Suprapubic skin (tissue), 4 donors: ENCODE results near the gene GPR63. TPM values are rescaled to one million over a fixed set of nuclear protein-coding genes. Genes with fewer than 3 reads are reported as not detected.

Experiments
- DNase-seq, 2 donors: peaks; one replicate each; pipeline ENCODE4 v3.0.0-alpha.2; 2019; ENCODE audit warnings: low spot score in 2 of 2
- H3K27ac ChIP-seq: fragments of 200-600 bp; sonication (generic); one replicate; pipeline ENCODE4 v1.5.1; 2019
- H3K27me3 ChIP-seq: fragments of 200-600 bp; sonication (generic); one replicate; pipeline ENCODE4 v1.5.1; 2019
- H3K36me3 ChIP-seq: fragments of 200-600 bp; sonication (generic); one replicate; pipeline ENCODE4 v1.5.1; 2019
- H3K4me1 ChIP-seq: fragments of 200-600 bp; sonication (generic); one replicate; pipeline ENCODE4 v1.5.1; 2019
- H3K4me3 ChIP-seq: fragments of 200-600 bp; sonication (generic); one replicate; pipeline ENCODE4 v1.5.1; 2019; ENCODE audit warnings: mild to moderate bottlenecking
- H3K9me3 ChIP-seq: fragments of 200-600 bp; sonication (generic); one replicate; pipeline ENCODE4 v1.5.1; 2019
- EP300 ChIP-seq: sonication (generic); formaldehyde crosslinking; IDR thresholded peaks from one replicate; pipeline ENCODE4 v1.6.1; 2017; ENCODE audit warnings: antibody characterized with exemption
- POLR2A ChIP-seq, 2 donors: fragments of 450-650 bp; IDR thresholded peaks; one replicate each; pipeline ENCODE4 v1.6.1; 2017; ENCODE audit warnings: antibody characterized with exemption in 2 of 2, mild to moderate bottlenecking in 2 of 2, moderate library complexity in 2 of 2
- POLR2AphosphoS5 ChIP-seq, 3 donors: sonication (generic); formaldehyde crosslinking; IDR thresholded peaks; one replicate each; pipeline ENCODE4 v1.6.1; 2017; ENCODE audit warnings: antibody characterized with exemption in 3 of 3
- WGBS: methylation state at CpG from one replicate; pipeline ENCODE4 v1.1.5; 2018; 5-methylcytosine and 5-hydroxymethylcytosine counted together
- total RNA-seq, 4 donors: library from RNA; depleted of rRNA; stranded (reverse); fragments of >200 nt; gene quantifications; one replicate each; pipeline ENCODE4 v1.1.0, GENCODE V29; 2016
- TF ChIP-seq, protein P1 (sequence below), 2 donors: fragments of 200-600 bp in 1 of 2; fragments of 450-650 bp in 1 of 2; sonication (generic) in 1 of 2; IDR thresholded peaks; one replicate each; pipeline ENCODE4 v1.5.1; 2016 to 2019; ENCODE audit warnings: antibody characterized with exemption in 2 of 2, mild to moderate bottlenecking in 1 of 2, moderate library complexity in 1 of 2

Gene GPR63
- total RNA-seq, 4 donors from 2014 or later, result 0.23 to 0.89 (median 0.67) TPM

DNA sequence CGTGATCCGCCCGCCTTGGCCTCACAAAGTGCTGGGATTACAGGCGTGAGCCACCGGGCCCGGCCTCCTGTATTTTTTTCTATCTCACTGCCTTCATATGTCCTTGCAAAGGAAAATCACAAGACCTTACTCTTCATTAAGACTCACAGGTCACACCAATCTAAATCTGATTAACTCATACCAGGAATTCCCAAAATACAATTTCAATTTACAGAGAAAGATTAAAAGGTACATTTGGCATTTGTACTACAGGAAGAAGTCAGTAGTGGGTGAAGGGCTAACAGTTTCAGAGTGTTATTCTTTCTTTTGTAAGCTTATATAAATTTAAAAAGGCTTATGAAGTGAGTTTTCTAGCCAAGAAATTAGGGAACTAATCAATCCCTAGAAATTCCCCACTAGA is 87.4 kb downstream of the GPR63 start:
- DNase-seq, result no peak
- no peaks in the 10 kb centered on the region for H3K4me1 ChIP-seq
- H3K36me3 ChIP-seq, result no peaks in the 10 kb centered on the region
- 97% methylated on average over 6 of the region's 6 CpGs for WGBS
- no peaks in the 10 kb centered on the region for H3K9me3 ChIP-seq
- H3K27me3 ChIP-seq, result no peaks in the 10 kb centered on the region
- no peak overlapping the region for H3K4me3 ChIP-seq
- no peak for TF ChIP-seq EP300
- TF ChIP-seq, protein P1, sequence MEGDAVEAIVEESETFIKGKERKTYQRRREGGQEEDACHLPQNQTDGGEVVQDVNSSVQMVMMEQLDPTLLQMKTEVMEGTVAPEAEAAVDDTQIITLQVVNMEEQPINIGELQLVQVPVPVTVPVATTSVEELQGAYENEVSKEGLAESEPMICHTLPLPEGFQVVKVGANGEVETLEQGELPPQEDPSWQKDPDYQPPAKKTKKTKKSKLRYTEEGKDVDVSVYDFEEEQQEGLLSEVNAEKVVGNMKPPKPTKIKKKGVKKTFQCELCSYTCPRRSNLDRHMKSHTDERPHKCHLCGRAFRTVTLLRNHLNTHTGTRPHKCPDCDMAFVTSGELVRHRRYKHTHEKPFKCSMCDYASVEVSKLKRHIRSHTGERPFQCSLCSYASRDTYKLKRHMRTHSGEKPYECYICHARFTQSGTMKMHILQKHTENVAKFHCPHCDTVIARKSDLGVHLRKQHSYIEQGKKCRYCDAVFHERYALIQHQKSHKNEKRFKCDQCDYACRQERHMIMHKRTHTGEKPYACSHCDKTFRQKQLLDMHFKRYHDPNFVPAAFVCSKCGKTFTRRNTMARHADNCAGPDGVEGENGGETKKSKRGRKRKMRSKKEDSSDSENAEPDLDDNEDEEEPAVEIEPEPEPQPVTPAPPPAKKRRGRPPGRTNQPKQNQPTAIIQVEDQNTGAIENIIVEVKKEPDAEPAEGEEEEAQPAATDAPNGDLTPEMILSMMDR (IDR thresholded peaks at IDR 0.05), result no peak
- TF ChIP-seq POLR2A (IDR thresholded peaks at IDR 0.05), result no peak
- TF ChIP-seq POLR2AphosphoS5 (IDR thresholded peaks at IDR 0.05), result no peak
- no peak overlapping the region for H3K27ac ChIP-seq

Other genes with a start within 250 kb of the GPR63 start
- gene NDUFAF4, start 60.4 kb upstream of the GPR63 start, total RNA-seq, result 10 to 100 TPM; 12.1 to 31.1 (median 19.0) TPM
- under 1 TPM in 1 of 4 donors, not detected in 3; 0.48 TPM for gene KLHL32, start 87.3 kb upstream of the GPR63 start, total RNA-seq